Neural cell (in vitro differentiated cells): ENCODE data around the gene RYR3. TPM values are rescaled to one million over a fixed set of nuclear protein-coding genes. Genes with fewer than 3 reads are reported as not detected.
A peak's percentile ranks its signal among the peaks of the same experiment; 100 is the strongest.

Source experiments
- H2AFZ ChIP-seq: fragments of 200-600, 300-800 bp; sonication (generic), shearing (Covaris generic); 2 replicates; pipeline ENCODE4 v1.6.0; 2014; ENCODE audit warnings: low read depth, mild to moderate bottlenecking, antibody characterized with exemption, low read length, moderate library complexity
- H3F3A ChIP-seq: fragments of 200-600 bp; shearing (Covaris generic); 2 replicates; pipeline ENCODE4 v1.6.1; 2016; ENCODE audit warnings: mild to moderate bottlenecking, moderate library complexity, mixed read lengths, antibody characterized with exemption, low read length; ENCODE audit not compliant: insufficient read depth, poor library complexity, severe bottlenecking
- H3K27ac ChIP-seq: fragments of 200-600, 300-800 bp; sonication (generic), shearing (Covaris generic); 2 replicates; pipeline ENCODE4 v1.5.1; 2014; ENCODE audit warnings: mild to moderate bottlenecking, low read length, moderate library complexity
- H3K27me3 ChIP-seq: fragments of 300-800, 200-600 bp; sonication (generic), shearing (Covaris generic); 2 replicates; pipeline ENCODE4 v1.6.0; 2014; ENCODE audit warnings: mild to moderate bottlenecking, low read depth, low read length, moderate library complexity; ENCODE audit not compliant: insufficient read depth
- H3K36me3 ChIP-seq: fragments of 300-800, 200-600 bp; sonication (generic), shearing (Covaris generic); 2 replicates; pipeline ENCODE4 v1.5.1; 2014; ENCODE audit warnings: mild to moderate bottlenecking, antibody characterized with exemption, low read length, moderate library complexity; ENCODE audit not compliant: insufficient read depth
- H3K4me2 ChIP-seq: fragments of 300-800, 200-600 bp; sonication (generic), shearing (Covaris generic); 2 replicates; pipeline ENCODE4 v1.6.0; 2014; ENCODE audit warnings: mild to moderate bottlenecking, low read length
- H3K4me3 ChIP-seq: fragments of 300-800, 200-600 bp; sonication (generic), shearing (Covaris generic); 2 replicates; pipeline ENCODE4 v1.5.1; 2014; ENCODE audit warnings: mild to moderate bottlenecking, low read length, moderate library complexity
- H3K79me2 ChIP-seq: fragments of 200-600 bp; shearing (Covaris generic); replicated peaks from 2 replicates; pipeline ENCODE4 v1.6.0; 2014; ENCODE audit warnings: mild to moderate bottlenecking, low read length, moderate library complexity; ENCODE audit not compliant: insufficient read depth
- H3K9ac ChIP-seq: fragments of 300-800, 200-600 bp; sonication (generic), shearing (Covaris generic); 2 replicates; pipeline ENCODE4 v1.6.1; 2016; ENCODE audit warnings: mild to moderate bottlenecking, low read length, mixed read lengths
- H3K9me2 ChIP-seq: fragments of 200-600 bp; shearing (Covaris generic); 2 replicates; pipeline ENCODE4 v1.6.1; 2016; ENCODE audit warnings: mild to moderate bottlenecking, low read length, mixed read lengths; ENCODE audit not compliant: insufficient read depth
- H3K9me3 ChIP-seq: fragments of 200-600, 300-800 bp; sonication (generic), shearing (Covaris generic); 2 replicates; pipeline ENCODE4 v1.6.1; 2016; ENCODE audit warnings: mild to moderate bottlenecking, mixed run types, low read length, moderate library complexity, mixed read lengths
- H4K20me1 ChIP-seq: fragments of 200-600 bp; shearing (Covaris generic); 2 replicates; pipeline ENCODE4 v1.6.1; 2016; ENCODE audit warnings: mild to moderate bottlenecking, mixed run types; ENCODE audit not compliant: insufficient read depth
- CTCF ChIP-seq: fragments of 450-650 bp; IDR thresholded peaks from 2 replicates; pipeline ENCODE4 v1.5.1; 2014; ENCODE audit warnings: antibody characterized with exemption, mild to moderate bottlenecking, moderate library complexity; ENCODE audit not compliant: poor library complexity, severe bottlenecking
- EP300 ChIP-seq: fragments of 450-650 bp; conservative IDR thresholded peaks from 2 replicates; pipeline ENCODE4 v1.6.1; 2014; ENCODE audit warnings: antibody characterized with exemption, mild to moderate bottlenecking, moderate library complexity; ENCODE audit not compliant: poor library complexity, severe bottlenecking
- EZH2 ChIP-seq: fragments of 200-600, 300-800 bp; shearing (Covaris generic), sonication (generic); IDR thresholded peaks from 2 replicates; pipeline ENCODE4 v1.6.1; 2014; ENCODE audit warnings: antibody characterized with exemption, low read length, borderline replicate concordance, mild to moderate bottlenecking; ENCODE audit not compliant: insufficient read depth, poor library complexity, severe bottlenecking
- MXI1 ChIP-seq: fragments of 450-650 bp; conservative IDR thresholded peaks from 2 replicates; pipeline ENCODE4 v1.6.1; 2014; ENCODE audit warnings: antibody characterized with exemption, mild to moderate bottlenecking; ENCODE audit not compliant: poor library complexity, severe bottlenecking
- POLR2AphosphoS5 ChIP-seq: IDR thresholded peaks from 2 replicates; pipeline ENCODE4 v1.6.1; 2012
- RAD21 ChIP-seq: fragments of 450-650 bp; conservative IDR thresholded peaks from 2 replicates; pipeline ENCODE4 v1.6.1; 2014; ENCODE audit warnings: antibody characterized with exemption, mild to moderate bottlenecking, moderate library complexity
- REST ChIP-seq: IDR thresholded peaks from 2 replicates; pipeline ENCODE4 v1.6.1; 2012; ENCODE audit warnings: borderline replicate concordance
- SMC3 ChIP-seq: fragments of 450-650 bp; conservative IDR thresholded peaks from 2 replicates; pipeline ENCODE4 v1.6.1; 2014; ENCODE audit warnings: antibody characterized with exemption, mild to moderate bottlenecking, moderate library complexity; ENCODE audit not compliant: poor library complexity
- TAF1 ChIP-seq: IDR thresholded peaks from 2 replicates; pipeline ENCODE4 v1.6.1; 2012; ENCODE audit warnings: low read depth
- polyA plus RNA-seq: library from polyadenylated mRNA; depleted of rRNA; stranded (reverse); fragments of >200 nt; gene quantifications from 2 replicates; pipeline ENCODE4 v1.2.3, GENCODE V29; 2014

The RYR3 gene
- polyA plus RNA-seq, 1 donor from 2014 or later = 12.6 TPM

- no peaks in the 10 kb centered on the region for H4K20me1 ChIP-seq
- H3K4me2 ChIP-seq = no peak overlapping the region
- H3F3A ChIP-seq = no peaks in the 10 kb centered on the region
These were observed 389.1 kb downstream of the RYR3 start for GRCh38 chr15:33699691-33700447.

GRCh38 chr15:33700695-33701303 lies 390.0 kb downstream of the RYR3 start:
- H2AFZ ChIP-seq = no peak overlapping the region
- no peaks in the 10 kb centered on the region for H4K20me1 ChIP-seq
- H3K9ac ChIP-seq = no peak overlapping the region
- no peak overlapping the region for H3K27ac ChIP-seq
- no peaks in the 10 kb centered on the region for H3K9me3 ChIP-seq
- H3K4me2 ChIP-seq = no peak overlapping the region
- TF ChIP-seq EP300 = no peak
- no peak for TF ChIP-seq REST
- TF ChIP-seq SMC3 = peak; percentile 99
- no peak for TF ChIP-seq EZH2
- TF ChIP-seq MXI1 = no peak
- peak; percentile 98 for TF ChIP-seq RAD21
- peak; percentile 98 for TF ChIP-seq CTCF
- no peak for TF ChIP-seq POLR2AphosphoS5
- no peak for TF ChIP-seq TAF1
- no peaks in the 10 kb centered on the region for H3K36me3 ChIP-seq
- no peaks in the 10 kb centered on the region for H3F3A ChIP-seq
- no peaks in the 10 kb centered on the region for H3K27me3 ChIP-seq
- H3K79me2 ChIP-seq = no peaks in the 10 kb centered on the region
- no peaks in the 10 kb centered on the region for H3K9me2 ChIP-seq
- H3K4me3 ChIP-seq = no peak overlapping the region

More at GRCh38 chr15:33699691-33700447, 389.1 kb downstream of the RYR3 start:
- H3K9me2 ChIP-seq = no peaks in the 10 kb centered on the region
- no peaks in the 10 kb centered on the region for H3K9me3 ChIP-seq
- H3K27ac ChIP-seq = no peak overlapping the region
- no peaks in the 10 kb centered on the region for H3K79me2 ChIP-seq
- no peaks in the 10 kb centered on the region for H3K27me3 ChIP-seq
- H3K9ac ChIP-seq = no peak overlapping the region
- H2AFZ ChIP-seq = no peak overlapping the region
- H3K4me3 ChIP-seq = no peak overlapping the region
- TF ChIP-seq RAD21 (peak; percentile 28), SMC3 (no peak), CTCF (peak; percentile 42), EZH2 (no peak), POLR2AphosphoS5 (no peak)
- H3K36me3 ChIP-seq = no peaks in the 10 kb centered on the region
